ENCODE data around the gene ARHGAP8.

The ARHGAP8 gene

GRCh38 chr22:44748524-44748923 lies 3.9 kb upstream of the ARHGAP8 start:
- TF ChIP-seq CTCF (IDR thresholded peaks at IDR 0.05; ENCODE audit: low read length, missing control alignments): no peak
- DNase-seq (ENCODE audit: low read depth): no peak
- no peak overlapping the region for H3K4me3 ChIP-seq (replicated peaks; ENCODE audit: low read depth, low read length)

- no peak overlapping the region for H3K4me3 ChIP-seq (replicated peaks; ENCODE audit: low read depth, low read length)
- no peak for DNase-seq (ENCODE audit: low read depth)
- TF ChIP-seq CTCF (IDR thresholded peaks at IDR 0.05; ENCODE audit: low read length, missing control alignments): no peak
Measured at GRCh38 chr22:44750481-44750880, 1.9 kb upstream of the ARHGAP8 start.

GRCh38 chr22:44753189-44754042 lies 1.0 kb downstream of the ARHGAP8 start:
- H3K4me3 ChIP-seq (replicated peaks; ENCODE audit: low read depth, low read length): no peak overlapping the region
- TF ChIP-seq CTCF (IDR thresholded peaks at IDR 0.05; ENCODE audit: low read length, missing control alignments): no peak
- DNase-seq (ENCODE audit: low read depth): peak; percentile 72

- DNase-seq (ENCODE audit: low read depth): no peak
- no peak overlapping the region for H3K4me3 ChIP-seq (replicated peaks; ENCODE audit: low read depth, low read length)
- TF ChIP-seq CTCF (IDR thresholded peaks at IDR 0.05; ENCODE audit: low read length, missing control alignments): no peak
Measured at GRCh38 chr22:44754998-44755397, 2.6 kb downstream of the ARHGAP8 start.

GRCh38 chr22:44755417-44755816 lies 3.0 kb downstream of the ARHGAP8 start:
- H3K4me3 ChIP-seq (replicated peaks; ENCODE audit: low read depth, low read length): no peak overlapping the region
- DNase-seq (ENCODE audit: low read depth): no peak
- TF ChIP-seq CTCF (IDR thresholded peaks at IDR 0.05; ENCODE audit: low read length, missing control alignments): no peak

- no peak for DNase-seq (ENCODE audit: low read depth)
- no peak overlapping the region for H3K4me3 ChIP-seq (replicated peaks; ENCODE audit: low read depth, low read length)
- TF ChIP-seq CTCF (IDR thresholded peaks at IDR 0.05; ENCODE audit: low read length, missing control alignments): no peak
Measured at GRCh38 chr22:44755956-44756361, 3.6 kb downstream of the ARHGAP8 start.

All from fibroblast of pulmonary artery (primary cell).